ENCODE data around the gene SLC9A9.

Gene SLC9A9

GRCh38 chr3:143755978-143756377 lies 92.3 kb downstream of the SLC9A9 start:
- DNase-seq, result no peak
- TF ChIP-seq CTCF (IDR thresholded peaks at IDR 0.05; ENCODE audit: low read depth, low read length), result no peak

GRCh38 chr3:143754090-143754489 lies 94.2 kb downstream of the SLC9A9 start:
- H3K27ac ChIP-seq, result no peak overlapping the region
- H3K9me3 ChIP-seq (ENCODE audit: severe bottlenecking), result no peaks in the 10 kb centered on the region
- H3K27me3 ChIP-seq (ENCODE audit: insufficient read depth, low read depth, severe bottlenecking), result no peaks in the 10 kb centered on the region
- no peak overlapping the region for H3K4me3 ChIP-seq (ENCODE audit: low read depth, low read length)
- H3K36me3 ChIP-seq, result no peaks in the 10 kb centered on the region
- no peak for TF ChIP-seq CTCF (IDR thresholded peaks at IDR 0.05; ENCODE audit: low read depth, low read length)
- no peak for DNase-seq

More at GRCh38 chr3:143755978-143756377, 92.3 kb downstream of the SLC9A9 start:
- H3K36me3 ChIP-seq, result no peaks in the 10 kb centered on the region
- H3K27me3 ChIP-seq (ENCODE audit: insufficient read depth, low read depth, severe bottlenecking), result no peaks in the 10 kb centered on the region
- peaks cover 6% of the 10 kb centered on the region for H3K9me3 ChIP-seq (ENCODE audit: severe bottlenecking)
- no peak overlapping the region for H3K4me3 ChIP-seq (ENCODE audit: low read depth, low read length)
- H3K27ac ChIP-seq, result no peak overlapping the region

GRCh38 chr3:143753456-143753855 lies 94.8 kb downstream of the SLC9A9 start:
- peak; percentile 33 for DNase-seq
- H3K36me3 ChIP-seq, result no peaks in the 10 kb centered on the region
- no peak for TF ChIP-seq CTCF (IDR thresholded peaks at IDR 0.05; ENCODE audit: low read depth, low read length)
- no peak overlapping the region for H3K27ac ChIP-seq
- no peaks in the 10 kb centered on the region for H3K27me3 ChIP-seq (ENCODE audit: insufficient read depth, low read depth, severe bottlenecking)
- H3K4me3 ChIP-seq (ENCODE audit: low read depth, low read length), result no peak overlapping the region
- H3K9me3 ChIP-seq (ENCODE audit: severe bottlenecking), result no peaks in the 10 kb centered on the region

GRCh38 chr3:143753006-143753405 lies 95.3 kb downstream of the SLC9A9 start:
- DNase-seq, result no peak
- Histone ChIP-seq H3K36me3 (no peaks in the 10 kb centered on the region), H3K27me3 (ENCODE audit: insufficient read depth, low read depth, severe bottlenecking) (no peaks in the 10 kb centered on the region), H3K27ac (no peak overlapping the region), H3K4me3 (ENCODE audit: low read depth, low read length) (no peak overlapping the region), H3K9me3 (ENCODE audit: severe bottlenecking) (no peaks in the 10 kb centered on the region)
- no peak for TF ChIP-seq CTCF (IDR thresholded peaks at IDR 0.05; ENCODE audit: low read depth, low read length)

GRCh38 chr3:143751643-143752178 lies 96.6 kb downstream of the SLC9A9 start:
- no peaks in the 10 kb centered on the region for H3K9me3 ChIP-seq (ENCODE audit: severe bottlenecking)
- DNase-seq, result no peak
- H3K4me3 ChIP-seq (ENCODE audit: low read depth, low read length), result no peak overlapping the region
- H3K27me3 ChIP-seq (ENCODE audit: insufficient read depth, low read depth, severe bottlenecking), result no peaks in the 10 kb centered on the region
- H3K27ac ChIP-seq, result no peak overlapping the region
- no peaks in the 10 kb centered on the region for H3K36me3 ChIP-seq
- TF ChIP-seq CTCF (IDR thresholded peaks at IDR 0.05; ENCODE audit: low read depth, low read length), result no peak

GRCh38 chr3:143750841-143751240 lies 97.4 kb downstream of the SLC9A9 start:
- H3K27me3 ChIP-seq (ENCODE audit: insufficient read depth, low read depth, severe bottlenecking), result no peaks in the 10 kb centered on the region
- no peak for DNase-seq
- H3K4me3 ChIP-seq (ENCODE audit: low read depth, low read length), result no peak overlapping the region
- no peak for TF ChIP-seq CTCF (IDR thresholded peaks at IDR 0.05; ENCODE audit: low read depth, low read length)
- no peak overlapping the region for H3K27ac ChIP-seq
- H3K9me3 ChIP-seq (ENCODE audit: severe bottlenecking), result no peaks in the 10 kb centered on the region
- no peaks in the 10 kb centered on the region for H3K36me3 ChIP-seq
